Measurements from ENCODE around the gene GSE1. TPM values are rescaled to one million over a fixed set of nuclear protein-coding genes. Genes with fewer than 3 reads are reported as not detected.

Gene GSE1
- total RNA-seq (2014; rRNA removed; shearing (Covaris generic)), result 118 and 135 TPM in 2 replicates
- polyA plus RNA-seq (2016; fragmentation: Nextera tagmentation; extraction: Ambion mirVana), result 32.4 and 34.0 TPM in 2 replicates
- long read RNA-seq, partial matches to known transcripts, result 3 of 7 reads
- long read RNA-seq, other reads (novel, unspliced or antisense), result 4 of 7 reads

- H3K9me3 Mint-ChIP-seq, result no peaks in the 10 kb centered on the region
- Histone ChIP-seq H3F3A (replicated peaks; ENCODE audit: low read depth) (peaks cover 22% of the 10 kb centered on the region), H3K4me1 (ENCODE audit: insufficient read depth) (peaks cover 44% of the 10 kb centered on the region), H3K36me3 (ENCODE audit: insufficient read depth) (no peaks in the 10 kb centered on the region), H3K4me3 (peak within 1 kb of the TSS; percentile 84), H4K20me1 (replicated peaks; ENCODE audit: insufficient read depth) (peaks cover 25% of the 10 kb centered on the region), H3K79me2 (replicated peaks; ENCODE audit: insufficient read depth) (peaks cover 63% of the 10 kb centered on the region), H3K27me3 (ENCODE audit: insufficient read depth) (peaks cover 7% of the 10 kb centered on the region; the same call in 1 of the 2 replicates), H3K27ac (ENCODE audit: low read depth) (peak within 1 kb of the TSS; percentile 86), H3K9me2 (ENCODE audit: insufficient read depth) (no peaks in the 10 kb centered on the region), H2AFZ (no peak within 1 kb of the TSS), H3K4me2 (peak within 1 kb of the TSS; percentile 98)
- peaks cover 51% of the 10 kb centered on the region for H3K4me1 Mint-ChIP-seq
- H3K36me3 Mint-ChIP-seq (ENCODE audit: low read depth), result peaks cover 9% of the 10 kb centered on the region; the same call in 2 of the 3 replicates
- peak within 1 kb of the TSS; percentile 76 for H3K4me3 Mint-ChIP-seq
- no peak within 1 kb of the TSS for H3K27ac Mint-ChIP-seq
- peak; percentile 44 for TF ChIP-seq POLR2AphosphoS5 (IDR thresholded peaks at IDR 0.05; ENCODE audit: low read depth)
- TF ChIP-seq ZNF462 (CRISPR knock-in tag; IDR thresholded peaks at IDR 0.05), result no peak
- no peak for TF ChIP-seq JUNB (IDR thresholded peaks at IDR 0.05; ENCODE audit: unreplicated experiment)
- TF ChIP-seq ETS1 (IDR thresholded peaks at IDR 0.05), result no peak
- peaks cover 15% of the 10 kb centered on the region for H3K27me3 Mint-ChIP-seq (ENCODE audit: insufficient read depth, low read depth, poor library complexity)
- DNase-seq (ENCODE audit: low spot score) (peak; percentile 96), ATAC-seq (peak; percentile 13)
These were observed at the start of gene GSE1 for GRCh38 chr16:85612801-85613603. Gene GSE1 (plus strand): TSS chr16:85613322. CDS start chr16:85613392, 70 bp downstream.
